Activated T-cell treated with anti-CD3 and anti-CD28 coated beads, Interleukin-2, amount 50 U/mL, for 72 hours (primary cell): Measurements from ENCODE around the gene ULK1. TPM values are rescaled to one million over a fixed set of nuclear protein-coding genes. Genes with fewer than 3 reads are reported as not detected.

Experiments
- ATAC-seq, 2 donors: fragments of 150-1000 bp; cut with Tn5 transposase; replicated peaks in 1 of 2; 2 replicates each; pipeline ENCODE4 v1.10.0; 2021; ENCODE audit warnings: moderate library complexity in 2 of 2, mild to moderate bottlenecking in 1 of 2
- DNase-seq, 2 donors: peaks; one replicate each; pipeline ENCODE4 v3.0.0; 2021 to 2022; ENCODE audit warnings: mixed read lengths in 1 of 2
- H3K27ac Mint-ChIP-seq: one replicate; pipeline ENCODE4 v1.8.0; 2022; ENCODE audit warnings: mild to moderate bottlenecking, moderate library complexity, mixed read lengths
- H3K27me3 Mint-ChIP-seq: one replicate; pipeline ENCODE4 v1.8.0; 2022; ENCODE audit warnings: low read depth, mixed read lengths
- H3K36me3 Mint-ChIP-seq, 2 donors: one replicate each; pipeline ENCODE4 v1.8.0; 2022; ENCODE audit warnings: mixed read lengths in 2 of 2, mild to moderate bottlenecking in 1 of 2; ENCODE audit not compliant: insufficient read depth in 2 of 2
- H3K4me1 Mint-ChIP-seq: one replicate; pipeline ENCODE4 v1.8.0; 2022; ENCODE audit warnings: low read depth, mixed read lengths
- H3K4me3 Mint-ChIP-seq, 2 donors: one replicate each; pipeline ENCODE4 v1.8.0; 2022; ENCODE audit warnings: mild to moderate bottlenecking in 2 of 2, mixed read lengths in 2 of 2, moderate library complexity in 2 of 2
- H3K9me3 Mint-ChIP-seq, 2 donors: one replicate each; pipeline ENCODE4 v1.8.0; 2022; ENCODE audit warnings: mixed read lengths in 2 of 2
- total RNA-seq, 2 donors: library from RNA; stranded (reverse); gene quantifications; one replicate each; pipeline ENCODE4 v1.2.3, GENCODE V29; 2022

Gene ULK1
- total RNA-seq, 2 donors from 2014 or later: 29.8 to 31.2 TPM

DNA sequence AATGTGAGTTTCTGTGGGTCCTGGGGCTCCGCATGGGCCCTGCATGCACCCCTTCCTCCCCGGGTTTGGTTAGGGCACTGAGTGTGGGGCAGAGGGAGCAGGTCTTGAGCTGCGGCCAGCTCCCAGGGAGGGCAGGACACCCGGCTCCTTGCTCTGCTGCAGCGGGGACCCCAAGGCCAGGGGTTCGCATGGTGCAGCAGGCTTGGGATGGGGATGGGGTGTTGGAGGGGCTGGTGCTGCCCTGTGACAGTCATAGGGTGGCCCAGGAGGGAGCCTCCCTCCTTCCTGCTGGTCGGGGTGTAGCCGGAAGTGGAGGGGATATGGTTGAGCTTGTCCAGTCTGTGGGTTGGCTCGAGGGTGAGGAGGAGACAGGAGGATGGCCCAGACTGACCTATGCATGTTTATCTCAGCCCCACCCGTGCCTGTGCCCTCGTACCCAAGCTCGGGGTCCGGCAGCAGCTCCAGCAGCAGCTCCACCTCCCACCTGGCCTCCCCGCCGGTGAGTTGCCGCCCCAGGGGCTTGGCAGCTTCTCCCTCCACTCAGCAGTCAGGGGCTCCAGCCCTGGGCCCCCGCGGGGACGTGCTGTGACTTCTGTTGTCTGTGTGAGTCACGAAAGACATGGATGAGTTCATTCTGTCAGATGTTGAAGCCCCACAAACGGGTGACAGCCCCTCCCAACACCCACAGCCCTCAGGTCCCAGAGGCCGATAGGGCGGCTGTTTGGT is 16.0 kb downstream of the ULK1 start:
- Mint-ChIP-seq H3K4me3 (no peak overlapping the region), H3K36me3 (no peaks in the 10 kb centered on the region), H3K27me3 (no peaks in the 10 kb centered on the region), H3K4me1 (no peaks in the 10 kb centered on the region), H3K27ac (no peak overlapping the region), H3K9me3 (no peaks in the 10 kb centered on the region)
- DNase-seq (no peak), ATAC-seq (no peak)

DNA sequence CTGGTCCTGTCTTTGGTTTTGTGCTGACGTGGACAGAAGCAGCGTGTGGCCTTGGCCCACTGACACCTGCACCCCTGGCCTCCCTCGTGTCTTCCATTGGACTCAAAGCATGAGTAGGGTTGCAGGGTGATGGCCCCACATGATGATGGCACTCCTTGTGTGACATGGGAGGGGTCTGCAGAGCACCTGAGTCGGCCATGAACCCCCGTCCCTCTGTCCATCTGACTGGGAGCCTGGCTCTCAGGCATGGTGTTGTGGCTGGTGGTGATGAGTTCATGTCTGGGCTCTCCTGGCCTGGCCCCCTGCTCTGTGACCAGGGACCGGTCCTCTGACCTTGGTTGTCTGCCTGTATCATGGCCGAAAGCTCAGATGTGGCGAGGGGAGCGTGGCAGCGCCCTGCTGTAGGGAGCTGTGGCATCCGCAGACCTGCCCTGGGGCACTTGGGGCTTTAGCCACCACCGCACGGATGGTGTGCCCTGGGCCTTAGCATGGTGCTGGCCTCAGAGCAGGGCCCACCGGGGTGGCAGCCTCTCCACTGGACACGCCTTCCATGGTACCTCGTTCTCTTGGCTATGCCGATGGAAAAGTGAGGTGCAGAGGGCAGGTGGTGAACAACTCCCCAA is 16.7 kb downstream of the ULK1 start:
- Mint-ChIP-seq H3K4me1 (no peaks in the 10 kb centered on the region), H3K27me3 (no peaks in the 10 kb centered on the region), H3K27ac (no peak overlapping the region)

DNA sequence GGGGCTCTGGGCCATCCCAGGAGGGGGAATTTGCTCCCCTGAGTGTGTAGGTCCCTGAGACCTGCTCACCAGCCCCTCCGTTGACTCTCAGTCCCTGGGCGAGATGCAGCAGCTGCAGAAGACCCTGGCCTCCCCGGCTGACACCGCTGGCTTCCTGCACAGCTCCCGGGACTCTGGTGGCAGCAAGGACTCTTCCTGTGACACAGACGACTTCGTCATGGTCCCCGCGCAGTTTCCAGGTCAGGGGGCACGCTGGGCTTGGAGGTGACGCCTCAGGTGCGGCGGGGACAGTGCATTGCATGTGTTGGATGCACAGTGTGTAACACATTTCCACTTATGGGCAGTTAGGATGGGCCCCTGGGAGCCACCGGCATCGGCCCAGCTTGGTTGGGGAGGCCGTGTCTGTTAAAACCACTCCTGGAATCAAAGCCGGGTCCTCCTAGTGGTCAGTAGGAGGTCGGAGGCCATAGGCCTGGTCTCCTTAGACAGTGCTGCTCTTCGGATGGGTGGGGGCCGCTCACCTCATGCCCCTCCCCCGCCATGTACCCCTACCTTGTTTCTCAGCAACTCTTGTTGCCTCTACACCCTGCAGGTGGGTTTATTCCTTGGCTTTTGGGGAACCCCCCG is 17.5 kb downstream of the ULK1 start:
- DNase-seq (no peak), ATAC-seq (no peak)
- Mint-ChIP-seq H3K27me3 (no peaks in the 10 kb centered on the region), H3K4me3 (no peak overlapping the region), H3K36me3 (no peaks in the 10 kb centered on the region), H3K4me1 (no peaks in the 10 kb centered on the region), H3K27ac (no peak overlapping the region), H3K9me3 (no peaks in the 10 kb centered on the region)

More for the DNA sequence above, 16.7 kb downstream of the ULK1 start:
- H3K36me3 Mint-ChIP-seq: no peaks in the 10 kb centered on the region
- no peak for DNase-seq
- no peak for ATAC-seq
- H3K9me3 Mint-ChIP-seq: no peaks in the 10 kb centered on the region
- no peak overlapping the region for H3K4me3 Mint-ChIP-seq

DNA sequence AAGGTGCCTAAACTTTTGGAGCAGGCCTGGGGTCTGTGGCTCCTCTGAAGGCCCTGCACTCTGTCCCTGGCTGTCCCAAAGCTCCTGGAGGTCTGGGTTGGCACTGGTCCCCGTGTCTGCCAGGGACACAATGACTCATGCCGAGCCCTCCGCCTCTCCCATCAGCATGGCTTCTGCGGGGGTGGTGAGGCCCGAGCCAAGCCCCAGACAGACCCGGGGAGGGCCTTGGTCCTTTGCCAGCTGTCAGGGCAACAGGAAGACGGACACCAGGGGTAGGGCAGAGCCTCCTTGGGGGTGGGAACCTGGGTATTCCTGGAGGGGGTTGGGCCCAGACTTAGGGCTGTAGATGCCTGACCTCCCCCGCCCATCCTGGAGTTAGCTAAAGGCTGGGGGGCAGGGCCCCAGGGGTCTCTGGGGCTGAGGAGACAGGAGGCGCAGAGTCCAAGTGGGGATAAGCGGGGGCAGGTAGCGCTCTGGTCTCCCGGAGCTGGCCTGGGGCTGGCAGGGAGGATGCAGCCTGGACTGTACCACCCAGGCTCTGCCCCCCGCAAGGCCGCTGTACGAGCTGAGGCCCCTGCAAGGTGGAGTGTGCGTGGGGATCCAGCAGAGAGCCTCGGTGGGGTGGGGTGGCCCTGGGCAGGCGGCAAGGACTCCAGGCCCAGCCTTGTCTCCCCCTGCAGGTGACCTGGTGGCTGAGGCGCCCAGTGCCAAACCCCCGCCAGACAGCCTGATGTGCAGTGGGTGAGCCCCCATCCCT is 18.3 kb downstream of the ULK1 start:
- no peaks in the 10 kb centered on the region for H3K27me3 Mint-ChIP-seq
- ATAC-seq: no peak
- H3K4me3 Mint-ChIP-seq: no peak overlapping the region
- H3K36me3 Mint-ChIP-seq: no peaks in the 10 kb centered on the region
- no peaks in the 10 kb centered on the region for H3K9me3 Mint-ChIP-seq
- DNase-seq: no peak
- no peak overlapping the region for H3K27ac Mint-ChIP-seq
- no peaks in the 10 kb centered on the region for H3K4me1 Mint-ChIP-seq

- ATAC-seq: no peak
- no peaks in the 10 kb centered on the region for H3K9me3 Mint-ChIP-seq
- no peaks in the 10 kb centered on the region for H3K27me3 Mint-ChIP-seq
- no peak overlapping the region for H3K27ac Mint-ChIP-seq
- H3K36me3 Mint-ChIP-seq: no peaks in the 10 kb centered on the region
- no peaks in the 10 kb centered on the region for H3K4me1 Mint-ChIP-seq
- DNase-seq: no peak
- H3K4me3 Mint-ChIP-seq: no peak overlapping the region
Observed at GRCh38 chr12:131913666-131914065, 19.2 kb downstream of the ULK1 start.

- Mint-ChIP-seq H3K36me3 (no peaks in the 10 kb centered on the region), H3K27me3 (no peaks in the 10 kb centered on the region), H3K9me3 (no peaks in the 10 kb centered on the region), H3K4me3 (no peak overlapping the region), H3K27ac (no peak overlapping the region), H3K4me1 (no peaks in the 10 kb centered on the region)
- DNase-seq (no peak), ATAC-seq (no peak)
Observed at GRCh38 chr12:131914179-131914702, 19.8 kb downstream of the ULK1 start.

DNA sequence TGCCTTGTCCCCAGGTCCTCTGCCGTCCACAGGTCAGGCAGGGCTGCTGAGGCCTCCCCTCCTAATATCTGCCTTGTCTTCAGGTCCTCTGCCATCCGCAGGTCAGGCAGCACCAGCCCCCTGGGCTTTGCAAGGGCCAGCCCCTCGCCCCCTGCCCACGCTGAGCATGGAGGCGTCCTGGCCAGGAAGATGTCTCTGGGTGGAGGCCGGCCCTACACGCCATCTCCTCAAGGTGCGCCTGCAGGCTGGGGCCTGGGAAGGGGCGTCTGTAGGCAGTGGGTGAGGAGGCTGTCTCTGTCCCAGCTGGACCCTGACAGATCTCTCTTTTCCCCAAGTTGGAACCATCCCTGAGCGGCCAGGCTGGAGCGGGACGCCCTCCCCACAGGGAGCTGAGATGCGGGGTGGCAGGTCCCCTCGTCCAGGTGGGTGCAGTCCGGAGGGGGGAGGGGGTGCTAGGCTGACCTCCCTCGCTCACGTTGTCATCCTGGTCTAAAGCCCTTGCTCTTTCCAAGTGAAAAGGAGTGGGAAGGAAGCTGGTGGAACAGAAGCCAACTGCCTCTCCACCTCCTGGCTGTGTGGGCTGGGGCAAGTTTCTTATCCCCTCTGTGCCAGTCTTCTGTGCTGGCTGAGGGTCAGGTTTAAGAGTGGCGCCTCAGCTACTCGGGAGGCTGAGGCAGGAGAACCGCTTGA is 20.7 kb downstream of the ULK1 start:
- no peak overlapping the region for H3K4me3 Mint-ChIP-seq
- no peak for DNase-seq
- H3K27ac Mint-ChIP-seq: no peak overlapping the region
- H3K27me3 Mint-ChIP-seq: no peaks in the 10 kb centered on the region
- H3K4me1 Mint-ChIP-seq: no peaks in the 10 kb centered on the region
- no peaks in the 10 kb centered on the region for H3K36me3 Mint-ChIP-seq
- no peak for ATAC-seq
- H3K9me3 Mint-ChIP-seq: no peaks in the 10 kb centered on the region

DNA sequence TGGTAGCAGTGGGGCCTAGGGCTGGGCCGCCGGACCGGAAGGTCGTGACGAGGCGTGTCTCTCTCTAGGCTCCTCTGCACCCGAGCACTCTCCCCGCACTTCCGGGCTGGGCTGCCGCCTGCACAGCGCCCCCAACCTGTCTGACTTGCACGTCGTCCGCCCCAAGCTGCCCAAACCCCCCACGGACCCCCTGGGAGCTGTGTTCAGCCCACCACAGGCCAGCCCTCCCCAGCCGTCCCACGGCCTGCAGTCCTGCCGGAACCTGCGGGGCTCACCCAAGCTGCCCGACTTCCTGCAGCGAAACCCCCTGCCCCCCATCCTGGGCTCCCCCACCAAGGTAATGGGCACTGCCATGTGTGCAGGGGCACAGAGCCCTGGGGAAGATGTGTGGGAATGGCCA is 21.4 kb downstream of the ULK1 start:
- Mint-ChIP-seq H3K9me3 (no peaks in the 10 kb centered on the region), H3K4me3 (no peak overlapping the region), H3K27ac (no peak overlapping the region), H3K36me3 (no peaks in the 10 kb centered on the region), H3K27me3 (no peaks in the 10 kb centered on the region), H3K4me1 (no peaks in the 10 kb centered on the region)
- ATAC-seq (no peak), DNase-seq (no peak)

GRCh38 chr12:131916306-131917138 is 22.1 kb downstream of the ULK1 start:
- Mint-ChIP-seq H3K4me1 (no peaks in the 10 kb centered on the region), H3K36me3 (no peaks in the 10 kb centered on the region), H3K4me3 (no peak overlapping the region), H3K27ac (no peak overlapping the region), H3K27me3 (no peaks in the 10 kb centered on the region), H3K9me3 (no peaks in the 10 kb centered on the region)
- no peak for ATAC-seq
- no peak for DNase-seq

GRCh38 chr12:131917139-131917710 is 22.8 kb downstream of the ULK1 start:
- ATAC-seq: no peak
- Mint-ChIP-seq H3K4me1 (no peaks in the 10 kb centered on the region), H3K27ac (no peak overlapping the region), H3K9me3 (no peaks in the 10 kb centered on the region), H3K36me3 (no peaks in the 10 kb centered on the region), H3K27me3 (no peaks in the 10 kb centered on the region), H3K4me3 (no peak overlapping the region)
- DNase-seq: no peak

DNA sequence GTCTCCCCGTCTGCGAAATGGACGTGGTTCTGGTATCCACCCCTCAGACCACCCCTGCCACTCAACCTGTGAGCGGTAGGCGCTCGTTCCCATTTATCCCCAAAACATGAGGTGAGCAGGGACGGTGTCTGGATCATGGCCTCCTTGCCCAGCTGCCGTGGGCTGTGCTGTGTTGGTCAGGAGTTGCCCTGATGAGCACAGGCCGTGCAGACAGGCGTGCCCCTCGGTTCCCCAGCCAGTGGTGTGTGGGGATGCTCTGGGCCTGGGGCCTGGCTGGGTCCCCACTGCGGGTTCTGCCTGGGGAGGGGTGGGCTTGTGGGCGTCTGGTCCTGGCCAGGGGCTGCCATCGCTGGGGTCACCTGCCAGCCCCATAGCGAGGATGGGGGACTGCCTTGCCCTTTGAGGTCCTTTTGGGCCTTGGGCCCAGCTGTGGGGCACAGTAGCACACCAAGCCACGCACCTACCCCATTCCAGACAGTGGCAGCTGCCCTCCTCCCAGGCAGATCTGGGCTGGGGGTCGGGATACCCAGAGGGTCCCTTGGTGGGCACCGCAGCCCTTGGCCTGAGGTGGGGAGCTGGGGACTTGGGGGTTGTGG is 23.4 kb downstream of the ULK1 start:
- Mint-ChIP-seq H3K27ac (no peak overlapping the region), H3K9me3 (no peaks in the 10 kb centered on the region), H3K36me3 (no peaks in the 10 kb centered on the region), H3K27me3 (no peaks in the 10 kb centered on the region), H3K4me1 (no peaks in the 10 kb centered on the region), H3K4me3 (no peak overlapping the region)
- DNase-seq (no peak), ATAC-seq (no peak)
